ENCODE data around the gene NEK10.
A peak's percentile ranks its signal among the peaks of the same experiment; 100 is the strongest.

NEK10 gene

GRCh38 chr3:27384191-27384590, 15.0 kb upstream of the NEK10 start:
- no peak for TF ChIP-seq CTCF (conservative IDR thresholded peaks at IDR 0.05)
- no peak for TF ChIP-seq ZFX (IDR thresholded peaks at IDR 0.05)
- H3K27ac ChIP-seq, result no peak overlapping the region

- no peak overlapping the region for H3K27ac ChIP-seq
- TF ChIP-seq CTCF (conservative IDR thresholded peaks at IDR 0.05) (no peak), ZFX (IDR thresholded peaks at IDR 0.05) (no peak)
Observed at GRCh38 chr3:27380433-27381357, 11.5 kb upstream of the NEK10 start.

- TF ChIP-seq CTCF (conservative IDR thresholded peaks at IDR 0.05) (no peak), ZFX (IDR thresholded peaks at IDR 0.05) (no peak)
- H3K27ac ChIP-seq, result no peak overlapping the region
Observed at GRCh38 chr3:27378331-27378730, 9.1 kb upstream of the NEK10 start.

- TF ChIP-seq ZFX (IDR thresholded peaks at IDR 0.05) (no peak), CTCF (conservative IDR thresholded peaks at IDR 0.05) (no peak)
- no peak overlapping the region for H3K27ac ChIP-seq
Observed at GRCh38 chr3:27376109-27376772, 7.1 kb upstream of the NEK10 start.

GRCh38 chr3:27366062-27366591, 3.1 kb downstream of the NEK10 start:
- no peak overlapping the region for H3K27ac ChIP-seq

GRCh38 chr3:27360113-27361078, 8.8 kb downstream of the NEK10 start:
- H3K27ac ChIP-seq, result peak overlapping the region; percentile 21; the same call in 1 of the 2 replicates
- TF ChIP-seq CTCF (conservative IDR thresholded peaks at IDR 0.05) (no peak), ZFX (IDR thresholded peaks at IDR 0.05) (no peak)

More at GRCh38 chr3:27366062-27366591, 3.1 kb downstream of the NEK10 start:
- no peak for TF ChIP-seq ZFX (IDR thresholded peaks at IDR 0.05)
- TF ChIP-seq CTCF (conservative IDR thresholded peaks at IDR 0.05), result no peak

Data from C4-2B (cell line).